ENCODE data around the gene SPRED1. TPM values are rescaled to one million over a fixed set of nuclear protein-coding genes. Genes with fewer than 3 reads are reported as not detected.

The SPRED1 gene
- total and polyA plus RNA-seq, 9 of the 15 experiments (the other 6 are each of a cell fraction or from before 2014, with no cell fraction given): 2.8 to 17.4 (median 7.9) TPM

DNA sequence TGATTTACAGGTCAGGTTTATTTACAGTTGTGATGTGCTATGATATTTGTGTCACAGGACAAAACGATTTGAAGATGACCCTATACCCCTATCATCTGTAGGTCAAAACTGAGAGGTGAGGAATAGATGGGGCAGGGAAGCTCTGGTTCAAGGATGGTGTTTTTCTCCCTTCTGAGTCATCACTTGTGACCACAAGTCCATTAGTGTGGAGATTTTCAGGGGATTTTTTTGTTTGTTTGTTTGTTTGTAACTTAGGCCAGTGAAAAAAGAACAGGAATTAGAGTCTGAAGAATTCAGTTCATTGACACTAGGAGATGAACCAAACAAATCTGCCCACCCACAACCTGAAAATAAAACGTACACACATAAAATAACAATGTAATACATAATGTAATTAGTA, 138.6 kb downstream of the SPRED1 start:
- no peaks in the 10 kb centered on the region for H3K9me1 ChIP-seq (ENCODE audit: control insufficient read depth, insufficient read depth, low read length)
- WGBS (ENCODE audit: insufficient coverage, low coverage, missing lambda C conversion rate): 0% methylated on average over 2 of the region's 2 CpGs
- no peak for DNase-seq (ENCODE audit: extremely low read depth in 1 of 4, low spot score in 3 of 4)
- no peak overlapping the region for H3K27ac ChIP-seq (ENCODE audit: extremely low read depth, low read depth, low read length)
- FAIRE-seq: no peak
- ATAC-seq: no peak
- no TSS peak for BruUV-seq (replicated peaks)
- 0 out of 5 replicates have a peak, but pooled peaks cover 0 to under 1% of the 10 kb centered on the region in 2 experiments for H3K27me3 ChIP-seq (ENCODE audit: control insufficient read depth in 2 of 2, insufficient read depth in 2 of 2, low read length in 2 of 2)
- no peaks in the 10 kb centered on the region for H3K79me2 ChIP-seq (ENCODE audit: control insufficient read depth, insufficient read depth, low read length)
- intact Hi-C loops (cut with micrococcal nuclease) (loop anchor here (5.0 kb wide), 1 partner anchor 394 kb away; no protein-coding TSS in a partner anchor), in situ Hi-C loops (cut with MboI) (no loop called here)
- no peak overlapping the region for H3K4me2 ChIP-seq (ENCODE audit: insufficient read depth, low read length)
- no peak overlapping the region for H3K9ac ChIP-seq (ENCODE audit: insufficient read depth in 1 of 2, low read depth in 2 of 2, low read length in 2 of 2)
- H3K4me3 ChIP-seq: no peak overlapping the region
- no peaks in the 10 kb centered on the region for H4K20me1 ChIP-seq (replicated peaks; ENCODE audit: control insufficient read depth, insufficient read depth, low read length)
- H2AFZ ChIP-seq (ENCODE audit: low read depth, low read length): no peak overlapping the region
- CTCF ChIA-PET (ENCODE audit: low intra/inter-chr PET ratio): no interaction called here
- no peaks in the 10 kb centered on the region for H3K4me1 ChIP-seq (replicated peaks in 1 of 2; ENCODE audit: control insufficient read depth in 2 of 2, insufficient read depth in 2 of 2, low read length in 2 of 2)
- POLR2A ChIA-PET: no interaction called here
- no peaks in the 10 kb centered on the region for H3K36me3 ChIP-seq (ENCODE audit: control insufficient read depth, insufficient read depth, low read length)
- TF ChIP-seq ZC3H11A (IDR thresholded peaks at IDR 0.05; ENCODE audit: low read depth, low read length) (no peak), ILK (tag; IDR thresholded peaks at IDR 0.05; ENCODE audit: borderline replicate concordance, low read depth) (no peak), CBX1 (IDR thresholded peaks at IDR 0.05; ENCODE audit: low read depth) (no peak), SUPT5H (IDR thresholded peaks at IDR 0.05) (no peak), DLX4 (CRISPR knock-in tag; IDR thresholded peaks at IDR 0.05) (no peak), ZNF644 (tag; IDR thresholded peaks at IDR 0.05; ENCODE audit: low read depth) (no peak), XRCC5 (IDR thresholded peaks at IDR 0.05; ENCODE audit: low read depth, low read length) (no peak), PHB2 (IDR thresholded peaks at IDR 0.05; ENCODE audit: low read depth) (no peak), ZBTB17 (CRISPR knock-in tag; IDR thresholded peaks at IDR 0.05) (no peak), MLLT1 (IDR thresholded peaks at IDR 0.05) (no peak), EHMT2 (IDR thresholded peaks at IDR 0.05) (no peak), NFRKB (IDR thresholded peaks at IDR 0.05; ENCODE audit: low read depth) (no peak)
- TF ChIP-seq, protein P1, sequence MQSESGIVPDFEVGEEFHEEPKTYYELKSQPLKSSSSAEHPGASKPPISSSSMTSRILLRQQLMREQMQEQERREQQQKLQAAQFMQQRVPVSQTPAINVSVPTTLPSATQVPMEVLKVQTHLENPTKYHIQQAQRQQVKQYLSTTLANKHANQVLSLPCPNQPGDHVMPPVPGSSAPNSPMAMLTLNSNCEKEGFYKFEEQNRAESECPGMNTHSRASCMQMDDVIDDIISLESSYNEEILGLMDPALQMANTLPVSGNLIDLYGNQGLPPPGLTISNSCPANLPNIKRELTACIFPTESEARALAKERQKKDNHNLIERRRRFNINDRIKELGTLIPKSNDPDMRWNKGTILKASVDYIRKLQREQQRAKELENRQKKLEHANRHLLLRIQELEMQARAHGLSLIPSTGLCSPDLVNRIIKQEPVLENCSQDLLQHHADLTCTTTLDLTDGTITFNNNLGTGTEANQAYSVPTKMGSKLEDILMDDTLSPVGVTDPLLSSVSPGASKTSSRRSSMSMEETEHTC (IDR thresholded peaks at IDR 0.05): no peak
- TF ChIP-seq, protein P2, sequence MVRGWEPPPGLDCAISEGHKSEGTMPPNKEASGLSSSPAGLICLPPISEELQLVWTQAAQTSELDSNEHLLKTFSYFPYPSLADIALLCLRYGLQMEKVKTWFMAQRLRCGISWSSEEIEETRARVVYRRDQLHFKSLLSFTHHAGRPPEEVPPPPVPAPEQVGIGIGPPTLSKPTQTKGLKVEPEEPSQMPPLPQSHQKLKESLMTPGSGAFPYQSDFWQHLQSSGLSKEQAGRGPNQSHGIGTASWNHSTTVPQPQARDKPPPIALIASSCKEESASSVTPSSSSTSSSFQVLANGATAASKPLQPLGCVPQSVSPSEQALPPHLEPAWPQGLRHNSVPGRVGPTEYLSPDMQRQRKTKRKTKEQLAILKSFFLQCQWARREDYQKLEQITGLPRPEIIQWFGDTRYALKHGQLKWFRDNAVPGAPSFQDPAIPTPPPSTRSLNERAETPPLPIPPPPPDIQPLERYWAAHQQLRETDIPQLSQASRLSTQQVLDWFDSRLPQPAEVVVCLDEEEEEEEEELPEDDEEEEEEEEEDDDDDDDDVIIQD (CRISPR knock-in tag; IDR thresholded peaks at IDR 0.05): no peak
- TF ChIP-seq, protein P3, sequence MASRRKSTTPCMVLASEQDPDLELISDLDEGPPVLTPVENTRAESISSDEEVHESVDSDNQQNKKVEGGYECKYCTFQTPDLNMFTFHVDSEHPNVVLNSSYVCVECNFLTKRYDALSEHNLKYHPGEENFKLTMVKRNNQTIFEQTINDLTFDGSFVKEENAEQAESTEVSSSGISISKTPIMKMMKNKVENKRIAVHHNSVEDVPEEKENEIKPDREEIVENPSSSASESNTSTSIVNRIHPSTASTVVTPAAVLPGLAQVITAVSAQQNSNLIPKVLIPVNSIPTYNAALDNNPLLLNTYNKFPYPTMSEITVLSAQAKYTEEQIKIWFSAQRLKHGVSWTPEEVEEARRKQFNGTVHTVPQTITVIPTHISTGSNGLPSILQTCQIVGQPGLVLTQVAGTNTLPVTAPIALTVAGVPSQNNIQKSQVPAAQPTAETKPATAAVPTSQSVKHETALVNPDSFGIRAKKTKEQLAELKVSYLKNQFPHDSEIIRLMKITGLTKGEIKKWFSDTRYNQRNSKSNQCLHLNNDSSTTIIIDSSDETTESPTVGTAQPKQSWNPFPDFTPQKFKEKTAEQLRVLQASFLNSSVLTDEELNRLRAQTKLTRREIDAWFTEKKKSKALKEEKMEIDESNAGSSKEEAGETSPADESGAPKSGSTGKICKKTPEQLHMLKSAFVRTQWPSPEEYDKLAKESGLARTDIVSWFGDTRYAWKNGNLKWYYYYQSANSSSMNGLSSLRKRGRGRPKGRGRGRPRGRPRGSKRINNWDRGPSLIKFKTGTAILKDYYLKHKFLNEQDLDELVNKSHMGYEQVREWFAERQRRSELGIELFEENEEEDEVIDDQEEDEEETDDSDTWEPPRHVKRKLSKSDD (conservative IDR thresholded peaks at IDR 0.05; ENCODE audit: low read length): no peak
- H3K9me3 ChIP-seq (replicated peaks; ENCODE audit: control insufficient read depth, insufficient read depth, low read depth, low read length): no peaks in the 10 kb centered on the region
